ENCODE results near the gene PSIP1. TPM values are rescaled to one million over a fixed set of nuclear protein-coding genes. Genes with fewer than 3 reads are reported as not detected.
"Not testable (repeated sequence)": the region's sequence is repeated elsewhere in the genome, so short reads cannot be mapped to it uniquely, and the experiment has no call there.

PSIP1 gene
- total RNA-seq, 1 experiment from 2014 or later, result 67.8 TPM

DNA sequence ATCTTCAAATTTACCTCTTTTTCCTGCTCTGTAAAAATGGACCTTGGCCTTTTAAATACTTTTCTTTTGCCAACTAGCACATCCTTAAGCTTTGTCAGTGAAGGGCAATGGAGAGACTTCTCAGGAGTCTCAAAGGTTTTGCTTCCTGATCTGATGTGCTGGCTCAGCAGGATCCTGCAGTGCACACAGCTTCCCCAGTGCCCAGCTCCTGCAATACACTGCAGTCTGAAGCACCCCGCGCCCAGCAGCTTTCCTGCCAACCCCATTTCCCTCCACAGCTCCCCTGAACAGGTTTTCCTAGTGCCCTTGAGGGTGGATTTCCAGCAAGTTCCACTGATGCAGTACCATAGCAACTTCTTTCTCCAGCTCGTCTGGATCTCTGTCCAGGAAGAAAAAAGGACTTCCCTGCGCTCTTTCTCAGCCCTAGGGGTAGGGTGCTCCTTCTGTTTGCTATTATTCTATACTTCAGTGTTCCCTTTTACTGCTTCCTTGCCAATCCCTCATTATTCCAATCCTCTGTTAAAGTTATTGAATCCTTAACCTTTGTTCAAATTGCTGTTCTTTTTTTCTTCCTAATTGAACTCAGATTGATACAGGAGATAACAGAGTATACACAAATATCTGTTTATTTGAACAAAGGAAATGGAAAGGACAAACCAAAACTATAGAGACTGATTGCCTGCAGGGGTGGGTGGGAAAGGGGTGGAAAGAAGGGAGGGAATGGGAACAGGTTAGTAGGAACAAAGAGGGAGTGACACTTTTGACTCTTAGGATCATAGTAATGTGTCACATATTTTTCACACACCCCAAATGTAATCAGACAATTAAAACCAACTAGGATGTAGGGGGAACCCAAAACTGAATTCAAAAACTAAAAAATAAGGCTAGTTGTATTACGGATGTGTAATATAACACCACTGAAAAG, 79.6 kb downstream of the PSIP1 start:
- Histone ChIP-seq H3K9me2 (ENCODE audit: insufficient read depth) (no peaks in the 10 kb centered on the region), H2AFZ (no peak overlapping the region), H3K79me2 (ENCODE audit: low read depth) (no peaks in the 10 kb centered on the region), H3F3A (ENCODE audit: insufficient read depth, low read depth) (no peaks in the 10 kb centered on the region), H4K20me1 (ENCODE audit: insufficient read depth) (no peaks in the 10 kb centered on the region), H3K4me3 (no peak overlapping the region), H3K27me3 (ENCODE audit: insufficient read depth, low read depth) (no peaks in the 10 kb centered on the region), H3K36me3 (ENCODE audit: low read depth) (no peaks in the 10 kb centered on the region), H3K4me2 (no peak overlapping the region), H3K27ac (no peak overlapping the region), H3K4me1 (replicated peaks; ENCODE audit: insufficient read depth) (no peaks in the 10 kb centered on the region), H3K9me3 (ENCODE audit: insufficient read depth, low read depth) (no peaks in the 10 kb centered on the region)
- no TSS peak for BruUV-seq (replicated peaks)
- no peak for DNase-seq
- intact Hi-C loops (cut with micrococcal nuclease; ENCODE audit: unreplicated experiment), result no loop called here
- ChIA-PET CTCF (no interaction called here), POLR2A (ENCODE audit: unreplicated experiment) (interaction anchor here (0.9 kb wide), 1 partner anchor 754 kb away, joined by 3 read pairs; no protein-coding TSS in a partner anchor)
- no peak for TF ChIP-seq EZH2 (IDR thresholded peaks at IDR 0.05; ENCODE audit: low read depth)
- TF ChIP-seq, protein P1, sequence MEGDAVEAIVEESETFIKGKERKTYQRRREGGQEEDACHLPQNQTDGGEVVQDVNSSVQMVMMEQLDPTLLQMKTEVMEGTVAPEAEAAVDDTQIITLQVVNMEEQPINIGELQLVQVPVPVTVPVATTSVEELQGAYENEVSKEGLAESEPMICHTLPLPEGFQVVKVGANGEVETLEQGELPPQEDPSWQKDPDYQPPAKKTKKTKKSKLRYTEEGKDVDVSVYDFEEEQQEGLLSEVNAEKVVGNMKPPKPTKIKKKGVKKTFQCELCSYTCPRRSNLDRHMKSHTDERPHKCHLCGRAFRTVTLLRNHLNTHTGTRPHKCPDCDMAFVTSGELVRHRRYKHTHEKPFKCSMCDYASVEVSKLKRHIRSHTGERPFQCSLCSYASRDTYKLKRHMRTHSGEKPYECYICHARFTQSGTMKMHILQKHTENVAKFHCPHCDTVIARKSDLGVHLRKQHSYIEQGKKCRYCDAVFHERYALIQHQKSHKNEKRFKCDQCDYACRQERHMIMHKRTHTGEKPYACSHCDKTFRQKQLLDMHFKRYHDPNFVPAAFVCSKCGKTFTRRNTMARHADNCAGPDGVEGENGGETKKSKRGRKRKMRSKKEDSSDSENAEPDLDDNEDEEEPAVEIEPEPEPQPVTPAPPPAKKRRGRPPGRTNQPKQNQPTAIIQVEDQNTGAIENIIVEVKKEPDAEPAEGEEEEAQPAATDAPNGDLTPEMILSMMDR (conservative IDR thresholded peaks at IDR 0.05), result no peak

DNA sequence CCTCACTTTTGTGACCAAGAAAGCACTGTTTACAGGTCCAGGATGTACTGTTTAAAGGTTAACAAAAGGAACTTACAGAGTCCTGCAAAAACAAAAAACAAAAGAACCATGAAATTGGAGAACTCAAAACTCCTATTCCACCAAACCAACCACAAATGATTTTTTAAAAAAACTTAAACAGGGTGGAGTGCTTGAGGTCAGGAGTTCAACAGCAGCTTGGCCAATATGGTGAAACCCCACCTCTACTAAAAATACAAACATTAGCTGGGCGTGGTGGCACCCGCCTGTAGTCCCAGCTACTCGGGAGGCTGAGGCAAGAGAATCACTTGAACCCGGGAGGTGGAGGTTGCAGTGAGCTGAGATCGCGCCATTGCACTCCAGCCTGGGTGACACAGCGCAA, 83.1 kb downstream of the PSIP1 start:
- H3K36me3 ChIP-seq (ENCODE audit: low read depth); H3K27ac ChIP-seq; POLR2A ChIA-PET (ENCODE audit: unreplicated experiment); H3K27me3 ChIP-seq (ENCODE audit: insufficient read depth, low read depth); H4K20me1 ChIP-seq (ENCODE audit: insufficient read depth); H3K9me3 ChIP-seq (ENCODE audit: insufficient read depth, low read depth); DNase-seq; H3K4me3 ChIP-seq; H3K4me1 ChIP-seq (replicated peaks; ENCODE audit: insufficient read depth); BruUV-seq (replicated peaks); H3K9me2 ChIP-seq (ENCODE audit: insufficient read depth); H3F3A ChIP-seq (ENCODE audit: insufficient read depth, low read depth); CTCF ChIA-PET; H2AFZ ChIP-seq; H3K4me2 ChIP-seq: not testable (repeated sequence)
- peaks cover 21% of the 10 kb centered on the region for H3K79me2 ChIP-seq (ENCODE audit: low read depth)
- intact Hi-C loops (cut with micrococcal nuclease; ENCODE audit: unreplicated experiment), result loop anchor here (10.0 kb wide), 1 partner anchor 307 kb away; no protein-coding TSS in a partner anchor

DNA sequence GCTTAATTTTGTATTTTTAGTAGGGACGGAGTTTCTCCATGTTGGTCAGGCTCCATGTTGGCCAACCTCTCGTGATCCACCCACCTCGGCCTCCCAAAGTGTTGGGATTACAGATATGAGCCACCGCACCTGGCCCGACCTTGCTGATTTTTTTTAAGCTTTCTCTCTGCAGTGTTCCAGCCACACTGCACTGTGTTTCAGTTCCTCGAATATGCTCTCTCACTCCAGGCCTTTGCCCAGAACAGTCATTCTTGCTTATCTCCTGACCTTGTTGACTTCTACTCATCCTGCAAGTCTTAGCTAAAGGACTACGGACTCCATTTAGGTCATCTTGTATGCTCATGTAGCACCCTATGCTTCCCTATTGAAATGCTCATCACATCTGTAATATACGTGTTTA, 84.8 kb downstream of the PSIP1 start:
- no peak overlapping the region for H3K4me2 ChIP-seq
- H3K27me3 ChIP-seq (ENCODE audit: insufficient read depth, low read depth), result no peaks in the 10 kb centered on the region
- no peak for TF ChIP-seq EZH2 (IDR thresholded peaks at IDR 0.05; ENCODE audit: low read depth)
- TF ChIP-seq, protein P1 (conservative IDR thresholded peaks at IDR 0.05), result no peak
- H3F3A ChIP-seq (ENCODE audit: insufficient read depth, low read depth), result no peaks in the 10 kb centered on the region
- no peaks in the 10 kb centered on the region; the same call in 1 of the 2 replicates for H3K4me1 ChIP-seq (replicated peaks; ENCODE audit: insufficient read depth)
- ChIA-PET CTCF (no interaction called here), POLR2A (ENCODE audit: unreplicated experiment) (no interaction called here)
- BruUV-seq (replicated peaks), result no TSS peak
- no peaks in the 10 kb centered on the region for H3K9me3 ChIP-seq (ENCODE audit: insufficient read depth, low read depth)
- peaks cover 21% of the 10 kb centered on the region for H3K79me2 ChIP-seq (ENCODE audit: low read depth)
- intact Hi-C loops (cut with micrococcal nuclease; ENCODE audit: unreplicated experiment), result loop anchor here (10.0 kb wide), 1 partner anchor 309 kb away; no protein-coding TSS in a partner anchor
- no peak overlapping the region for H3K4me3 ChIP-seq
- no peak for DNase-seq
- H3K36me3 ChIP-seq (ENCODE audit: low read depth), result no peaks in the 10 kb centered on the region
- no peaks in the 10 kb centered on the region for H3K9me2 ChIP-seq (ENCODE audit: insufficient read depth)
- H4K20me1 ChIP-seq (ENCODE audit: insufficient read depth), result no peaks in the 10 kb centered on the region
- no peak overlapping the region for H3K27ac ChIP-seq
- H2AFZ ChIP-seq, result no peak overlapping the region

Measured in PC-9 (cell line).